Activated CD4-positive, alpha-beta T cell treated with anti-CD3 and anti-CD28 coated beads, Interleukin-2, amount 50 U/mL, for 16 hours (primary cell): ENCODE measurements around the gene ELOVL6.
A peak's percentile ranks its signal among the peaks of the same experiment; 100 is the strongest.
"Not testable (repeated sequence)": the region's sequence is repeated elsewhere in the genome, so short reads cannot be mapped to it uniquely, and the experiment has no call there.

Source experiments
- DNase-seq: peaks from one replicate; pipeline ENCODE4 v3.0.0-alpha.2; 2020

The ELOVL6 gene

DNA sequence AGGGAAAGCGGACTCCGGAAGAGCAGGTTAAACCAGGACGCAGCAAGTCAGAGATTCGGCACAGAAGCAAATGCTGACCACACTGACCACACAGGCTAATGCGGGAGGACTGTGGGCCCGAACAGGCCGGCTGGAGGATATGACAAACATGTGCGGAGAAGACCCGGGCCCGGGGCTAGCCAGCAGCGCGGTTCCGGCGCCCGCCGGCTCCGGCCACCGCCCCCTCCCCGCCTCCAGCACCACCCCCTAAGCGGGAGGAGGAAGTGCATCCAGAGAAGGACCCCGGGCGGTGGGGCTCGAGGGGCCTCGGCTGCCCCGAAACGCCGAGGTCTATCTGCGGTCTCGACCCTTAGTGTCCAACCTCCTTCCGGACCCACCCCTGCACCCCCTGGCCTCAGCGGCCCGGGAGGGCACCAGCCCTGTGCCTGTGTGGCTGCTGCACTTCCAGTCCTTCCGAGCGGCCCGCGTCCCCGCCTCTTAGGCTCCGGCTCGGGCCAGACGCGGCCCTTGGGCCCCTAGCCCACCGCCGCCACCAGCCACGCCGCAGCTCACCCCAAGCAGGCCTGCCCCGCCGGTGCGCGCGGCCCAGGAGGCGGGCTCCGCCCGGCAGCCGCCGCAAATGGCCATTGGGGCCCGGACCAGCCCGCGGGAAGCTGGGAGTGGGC is 2.1 kb downstream of the ELOVL6 start:
- DNase-seq: peak; percentile 57

DNA sequence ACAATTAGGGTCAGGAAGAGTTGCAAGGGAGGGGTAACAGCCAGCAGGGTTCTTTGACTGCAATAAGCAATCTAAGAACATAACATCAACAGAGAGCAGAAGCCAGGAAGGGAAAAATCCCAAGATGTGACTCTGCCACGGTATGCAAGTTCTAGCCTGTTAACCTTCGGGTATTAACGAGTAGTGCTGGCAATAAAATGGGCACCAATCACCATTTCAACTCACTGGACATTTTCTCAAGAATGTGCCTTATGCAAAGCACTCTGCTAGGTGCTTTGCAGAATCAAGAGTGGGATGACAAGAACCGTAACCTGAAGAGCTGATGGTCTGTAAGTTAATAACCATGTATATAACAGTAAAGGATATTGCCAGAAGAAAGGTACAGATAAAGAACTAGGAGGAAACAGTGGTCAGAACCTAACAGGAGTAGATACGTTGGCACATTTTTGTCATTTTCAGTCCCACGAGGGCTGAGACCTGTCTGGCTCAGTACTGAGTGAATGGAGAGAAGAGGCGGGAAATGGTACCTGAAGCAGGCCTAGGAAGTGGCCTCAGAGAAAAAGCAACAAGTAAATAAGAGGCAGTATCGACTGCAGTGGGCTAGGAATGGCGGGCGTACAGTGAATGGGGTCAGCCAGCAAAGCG is 2.7 kb downstream of the ELOVL6 start:
- DNase-seq: peak; percentile 5

DNA sequence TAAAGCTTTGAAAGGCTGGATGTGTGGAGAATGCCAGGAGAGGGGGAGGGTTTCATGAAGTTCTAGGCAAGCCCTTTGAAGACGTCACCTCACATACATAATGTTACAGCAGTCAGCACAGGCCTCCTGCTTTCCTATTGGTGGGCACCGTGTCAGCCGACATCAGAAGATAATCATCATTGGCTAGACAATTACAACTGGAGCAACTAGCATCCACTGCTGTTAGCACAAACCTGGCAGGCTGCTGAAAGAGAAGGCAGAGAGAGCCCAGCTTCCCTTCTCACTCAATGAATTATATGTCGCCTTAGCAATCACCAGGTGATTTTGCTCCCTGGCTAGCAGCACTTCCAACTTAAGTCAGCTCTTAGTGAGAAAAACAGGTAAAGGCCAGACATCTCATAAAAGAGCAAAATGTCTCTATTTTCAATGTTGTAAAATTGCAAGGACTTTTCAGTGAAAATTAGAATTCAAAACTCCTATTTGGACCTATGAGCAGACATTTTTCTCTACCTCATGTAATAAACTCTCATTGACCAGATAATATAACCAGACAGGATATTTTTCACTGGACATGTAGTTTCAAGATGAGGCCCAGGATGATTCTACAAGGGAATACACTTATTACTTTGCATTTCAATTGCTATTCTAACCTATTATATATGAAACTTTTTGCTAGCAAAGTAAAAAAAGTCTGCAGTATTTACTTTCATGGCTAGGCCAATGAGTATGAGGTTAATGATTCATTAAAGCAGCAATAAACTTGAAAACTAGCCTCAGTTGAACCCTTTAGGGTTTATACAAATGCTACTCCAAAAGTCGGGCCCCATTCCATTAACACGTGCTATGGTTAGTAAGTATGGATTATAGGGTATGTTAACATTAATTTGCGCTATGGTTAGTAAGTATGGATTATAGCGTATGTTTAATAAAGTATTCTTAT is 4.3 kb downstream of the ELOVL6 start:
- DNase-seq: peak; percentile 91

DNA sequence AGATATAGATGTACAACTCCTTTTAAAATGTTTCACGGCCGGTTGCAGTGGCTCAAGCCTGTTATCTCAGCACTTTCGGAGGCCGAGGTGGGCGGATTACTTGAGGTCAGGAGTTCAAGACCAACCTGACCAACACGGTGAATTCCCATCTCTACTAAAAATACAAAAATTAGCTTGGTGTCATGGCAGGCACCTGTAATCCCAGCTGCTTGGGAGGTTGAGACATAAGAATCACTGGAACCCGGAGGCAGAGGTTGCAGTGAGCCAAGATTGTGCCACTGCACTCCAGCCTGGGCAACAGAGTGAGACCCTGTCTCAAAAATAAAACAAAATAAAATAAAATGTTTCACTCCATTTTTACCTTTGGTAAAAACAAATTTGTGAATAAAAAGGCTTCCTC is 5.1 kb downstream of the ELOVL6 start:
- DNase-seq: not testable (repeated sequence)

DNA sequence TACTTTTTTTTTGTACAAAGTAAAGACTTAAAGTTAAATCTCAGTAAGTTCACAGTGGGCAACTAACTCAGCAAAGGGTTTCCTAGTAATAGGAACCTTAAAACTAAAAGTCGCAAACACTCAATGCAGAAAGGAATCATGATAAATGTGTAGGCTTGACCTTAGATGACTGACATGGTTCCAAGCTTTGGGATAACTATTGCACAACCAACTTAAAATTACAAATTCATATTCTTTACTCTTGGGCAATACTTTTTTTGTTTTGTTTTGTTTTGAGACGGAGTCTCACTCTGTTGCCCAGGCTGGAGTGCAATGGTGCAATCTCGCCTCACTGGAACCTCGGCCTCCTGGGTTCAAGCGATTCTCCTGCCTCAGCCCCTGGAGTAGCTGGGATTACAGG is 8.2 kb downstream of the ELOVL6 start:
- no peak for DNase-seq

DNA sequence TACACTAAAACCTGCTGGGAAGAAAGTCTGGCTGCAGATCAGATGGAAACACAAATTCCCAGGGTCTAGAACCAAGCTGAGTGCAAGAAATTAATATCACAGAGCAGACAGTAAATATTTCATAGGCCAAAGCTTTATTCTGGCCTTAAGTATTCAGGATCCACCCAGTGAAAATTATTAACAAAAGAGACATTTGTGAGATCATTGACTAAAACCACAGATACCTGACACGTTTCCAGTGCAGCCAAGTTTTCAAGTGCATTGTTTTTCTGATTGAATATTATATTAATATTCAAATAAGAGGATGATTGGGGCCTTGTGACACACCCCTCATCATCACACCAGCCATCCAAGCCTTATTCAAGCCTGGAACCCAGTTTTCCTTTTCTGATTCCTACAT is 10.3 kb downstream of the ELOVL6 start:
- DNase-seq: no peak

DNA sequence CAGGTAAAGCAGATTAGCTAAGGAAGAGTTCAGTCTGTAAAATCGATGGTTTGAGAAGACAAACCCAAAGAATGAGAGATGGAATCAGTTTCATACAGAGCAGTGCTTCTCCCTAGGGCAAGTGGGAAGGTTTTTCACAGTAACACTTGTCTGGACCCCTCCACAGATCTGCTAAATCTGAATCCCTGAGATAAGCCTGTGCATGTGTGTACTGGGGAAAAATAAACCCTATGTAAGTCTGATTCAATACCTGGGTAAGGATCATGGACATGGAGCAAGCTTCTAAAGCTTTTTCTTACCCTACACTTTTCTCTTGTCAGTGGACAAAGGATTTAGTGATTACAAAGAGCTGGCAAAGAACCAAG is 13.6 kb downstream of the ELOVL6 start:
- no peak for DNase-seq

DNA sequence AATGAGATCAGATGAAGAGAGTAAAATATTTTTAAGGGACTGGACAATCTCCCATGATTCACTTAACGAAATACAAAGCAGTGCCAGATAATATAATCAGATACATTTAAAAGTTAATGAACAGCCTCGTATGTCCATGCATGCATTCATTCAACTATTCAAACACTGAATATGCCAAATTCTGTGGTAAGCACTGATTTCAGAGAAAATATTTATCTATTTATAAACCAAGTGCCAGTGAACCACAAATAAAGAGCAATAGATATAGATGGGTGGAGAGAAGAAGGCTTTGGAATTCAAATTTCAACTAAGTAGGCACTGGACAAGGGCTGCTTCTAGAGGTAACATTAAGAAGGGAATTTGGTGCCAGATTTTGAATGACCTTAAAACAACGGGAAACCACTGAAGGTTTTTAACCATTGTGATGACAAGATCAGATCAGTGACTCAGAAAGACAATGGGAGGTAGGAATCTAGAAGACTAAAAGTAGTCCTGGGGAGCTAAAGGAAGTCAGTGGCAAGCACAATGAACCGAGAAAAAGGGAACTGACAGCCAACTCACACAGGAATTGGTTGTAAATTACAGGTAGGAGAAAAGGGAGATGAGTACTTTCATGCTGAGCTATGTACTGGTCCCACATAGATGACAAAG is 14.2 kb downstream of the ELOVL6 start:
- DNase-seq: no peak

DNA sequence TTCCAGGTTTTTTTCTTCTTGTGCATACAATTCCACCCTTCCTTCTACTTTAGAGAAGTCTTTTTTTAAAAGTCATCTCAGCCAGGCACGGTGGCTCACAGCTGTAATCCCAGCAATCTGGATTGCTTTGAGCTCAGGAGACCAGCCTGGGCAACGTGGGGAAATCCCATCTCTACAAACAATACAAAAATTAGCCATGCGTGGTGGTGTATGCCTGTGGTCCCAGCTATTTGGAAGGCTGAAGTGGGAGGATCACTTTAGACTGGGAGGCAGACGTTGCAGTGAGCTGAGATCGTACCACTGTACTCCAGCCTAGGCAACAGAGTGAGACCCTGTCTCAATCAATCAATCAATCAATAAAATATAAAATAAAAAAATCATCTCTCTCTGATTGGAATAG is 14.8 kb downstream of the ELOVL6 start:
- DNase-seq: no peak

DNA sequence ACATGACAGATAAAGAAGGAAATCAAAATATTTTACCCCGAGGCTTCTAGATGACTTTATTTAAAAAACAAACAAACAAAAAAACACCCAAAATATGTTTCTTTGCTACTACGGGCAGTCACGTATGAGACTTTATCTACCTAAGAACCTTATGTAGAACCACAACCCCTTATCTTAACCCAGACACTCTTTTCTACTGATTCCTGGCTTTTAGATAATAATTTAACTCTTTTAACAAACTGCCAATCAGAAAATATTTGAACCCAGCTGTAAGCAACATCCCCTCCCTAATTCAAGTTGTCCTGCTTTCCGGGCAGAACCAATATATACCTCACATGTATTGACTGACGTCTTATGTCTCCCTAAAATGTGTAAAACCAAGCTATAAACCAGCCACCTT is 15.4 kb downstream of the ELOVL6 start:
- DNase-seq: no peak

DNA sequence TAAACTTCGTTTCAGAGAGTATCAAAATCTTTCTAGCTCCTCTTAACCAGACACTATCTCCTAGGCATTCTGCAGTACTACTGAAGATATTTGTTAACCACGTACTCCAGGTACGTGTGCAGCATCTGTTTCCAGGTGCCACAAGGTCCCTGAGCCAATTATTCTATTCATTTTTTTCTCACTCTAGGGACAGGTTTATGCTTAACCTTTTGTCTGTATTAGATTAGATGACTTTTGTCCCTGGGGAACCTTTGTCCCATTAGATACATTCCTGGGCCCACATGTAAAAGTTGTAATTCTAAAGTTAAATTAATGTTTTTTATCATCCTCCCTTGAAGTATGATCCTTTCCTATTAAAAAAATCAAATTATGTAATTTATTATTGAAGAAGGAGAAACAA is 16.5 kb downstream of the ELOVL6 start:
- no peak for DNase-seq

DNA sequence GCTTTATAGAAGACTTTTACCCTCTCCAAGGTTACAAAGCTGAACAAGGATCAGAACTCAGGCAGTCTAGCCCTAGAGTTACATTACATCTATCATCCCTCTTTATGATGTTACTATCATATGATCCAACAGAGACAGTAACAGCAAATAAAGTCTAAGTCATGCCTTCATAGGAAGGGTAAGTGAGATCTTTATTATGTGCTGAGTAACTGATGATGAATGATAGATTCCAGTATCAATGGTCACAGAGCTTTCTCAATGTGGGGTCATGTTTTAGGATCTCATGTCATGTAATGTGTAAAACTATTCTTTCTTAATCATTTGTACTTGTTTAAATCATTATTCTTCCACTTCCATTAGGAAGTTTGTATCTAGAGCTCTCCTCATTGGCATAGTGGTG is 22.8 kb downstream of the ELOVL6 start:
- DNase-seq: no peak

DNA sequence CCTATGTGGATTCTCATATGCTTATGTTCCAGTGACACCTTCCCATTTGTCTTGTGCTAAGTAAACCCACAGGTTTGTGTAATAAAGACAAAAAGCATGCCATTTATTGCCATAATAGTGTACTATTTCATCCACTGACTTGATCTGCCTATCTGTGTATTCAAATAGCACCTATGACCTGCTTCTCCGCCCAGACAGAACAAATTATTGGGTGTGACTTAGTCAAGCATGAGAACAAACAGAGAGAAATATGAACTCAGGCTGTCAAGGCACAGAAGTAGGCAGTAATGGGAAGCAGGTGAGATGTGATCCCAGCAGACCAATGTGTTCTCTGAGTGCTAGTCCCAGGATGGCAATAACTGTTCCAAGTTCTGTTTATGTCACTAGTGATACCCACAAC is 25.4 kb downstream of the ELOVL6 start:
- no peak for DNase-seq

DNA sequence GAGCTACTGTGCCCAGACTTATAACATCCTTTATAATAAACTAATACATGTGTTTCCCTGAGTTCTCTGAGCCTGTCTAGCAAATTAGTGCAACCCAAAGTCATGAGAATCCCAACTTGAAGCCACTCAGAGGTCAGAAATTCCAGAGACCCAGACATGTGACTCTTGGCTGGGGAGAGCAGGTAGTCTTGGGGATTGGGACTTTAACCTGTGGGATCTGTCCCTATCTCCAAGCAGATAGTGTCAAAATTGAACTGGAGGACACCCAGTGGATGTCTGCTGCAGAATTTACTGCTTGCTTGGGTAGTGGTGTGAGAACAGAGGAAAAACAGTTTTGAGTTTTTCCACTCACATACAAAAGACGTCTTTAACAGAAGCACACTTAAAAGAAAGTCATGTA is 26.4 kb downstream of the ELOVL6 start:
- DNase-seq: no peak

DNA sequence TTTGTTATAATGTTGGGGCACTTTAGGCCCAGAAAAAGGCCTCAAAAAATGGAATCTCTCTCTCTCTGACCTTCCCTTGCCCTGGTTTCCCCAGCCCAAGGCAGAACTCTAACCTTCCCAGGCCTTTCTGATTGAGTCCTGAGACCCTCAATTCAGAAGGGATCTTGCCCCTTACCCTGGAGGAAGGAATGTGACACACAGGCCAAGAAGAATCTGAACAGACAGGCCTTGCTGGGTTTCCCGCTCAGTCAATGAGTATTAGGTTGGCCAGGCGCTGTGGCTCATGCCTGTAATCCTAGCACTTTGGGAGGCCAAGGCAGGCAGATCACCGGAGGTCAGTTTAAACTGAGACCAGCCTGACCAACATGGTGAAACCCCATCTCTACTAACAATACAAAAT is 27.6 kb downstream of the ELOVL6 start:
- no peak for DNase-seq

DNA sequence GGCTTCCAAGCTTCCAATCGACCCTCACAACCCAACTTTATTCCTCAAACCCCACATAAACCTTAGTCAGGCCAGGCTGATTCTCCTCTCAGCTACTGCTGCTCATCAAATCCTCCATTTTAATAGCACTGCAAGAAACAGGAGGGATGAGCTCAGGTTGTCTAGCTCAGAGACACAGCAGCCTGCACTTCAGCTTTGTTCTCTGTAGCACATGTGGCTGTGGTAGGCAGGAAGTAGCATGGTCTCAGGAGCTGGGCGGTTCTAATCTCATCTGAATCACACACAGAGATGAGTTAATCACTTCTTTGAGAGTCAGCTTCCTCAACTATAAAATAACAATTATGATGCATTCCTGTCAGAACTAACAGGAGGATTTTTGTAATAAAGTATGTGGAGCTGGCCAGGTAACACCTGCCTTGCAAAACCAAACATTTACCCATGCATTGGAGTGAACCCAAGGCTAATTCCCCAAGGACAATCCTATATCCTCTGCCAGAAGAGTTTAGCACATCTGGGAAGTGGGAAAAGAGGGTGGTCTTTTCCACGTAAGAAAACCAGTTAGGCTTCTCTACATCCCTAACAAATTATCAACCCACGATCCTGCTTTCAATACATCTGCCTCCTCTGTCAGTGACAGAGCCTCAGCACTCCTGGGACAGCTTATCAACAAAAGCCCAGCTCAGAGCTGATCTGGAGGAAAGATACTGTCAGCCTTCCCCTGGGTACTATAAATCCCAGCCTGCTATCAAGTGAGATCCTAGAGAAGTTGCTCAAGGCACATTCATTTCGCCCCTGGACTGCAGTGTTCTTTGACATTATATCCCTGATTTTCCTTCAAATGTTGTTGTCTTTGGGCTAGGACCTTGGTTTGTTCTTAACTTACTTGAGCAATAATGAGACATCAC is 32.8 kb downstream of the ELOVL6 start:
- DNase-seq: peak; percentile 73

DNA sequence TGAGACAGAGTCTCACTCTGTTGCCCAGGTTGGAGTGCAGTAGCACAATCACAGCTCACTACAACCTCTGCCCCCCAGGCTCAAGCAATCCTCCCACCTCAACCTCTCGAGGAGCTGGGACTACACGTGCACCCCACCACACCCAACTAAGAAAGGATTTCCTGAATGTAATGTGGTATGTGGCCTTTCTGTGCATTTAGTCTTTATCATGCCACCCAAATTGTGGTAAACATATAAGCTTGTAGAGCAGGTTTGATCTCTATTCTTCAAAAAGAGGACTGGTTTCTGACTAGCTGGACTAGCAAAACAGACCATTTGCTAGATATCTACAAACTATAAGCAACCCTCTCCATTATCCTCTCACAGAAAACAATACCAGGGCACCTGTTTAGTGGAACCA is 33.6 kb downstream of the ELOVL6 start:
- DNase-seq: no peak

DNA sequence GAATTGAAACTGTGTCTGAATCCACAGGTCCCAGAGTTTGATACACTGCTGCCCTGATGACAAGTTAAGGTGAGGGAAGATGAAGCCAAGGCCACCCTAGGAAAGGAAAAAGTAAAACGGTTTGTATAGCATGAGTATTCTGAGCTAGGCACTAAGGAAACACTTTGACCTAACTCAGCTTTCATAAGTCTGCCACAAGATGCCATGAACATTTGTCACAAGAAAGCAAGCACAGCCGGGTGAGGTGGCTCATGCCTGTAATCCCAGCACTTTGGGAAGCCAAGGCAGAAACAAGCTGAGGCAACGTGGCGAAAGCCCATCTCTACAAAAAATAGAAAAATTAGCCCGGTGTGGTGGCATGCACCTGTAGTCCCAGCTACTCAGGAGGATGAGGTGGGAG is 34.2 kb downstream of the ELOVL6 start:
- DNase-seq: no peak

DNA sequence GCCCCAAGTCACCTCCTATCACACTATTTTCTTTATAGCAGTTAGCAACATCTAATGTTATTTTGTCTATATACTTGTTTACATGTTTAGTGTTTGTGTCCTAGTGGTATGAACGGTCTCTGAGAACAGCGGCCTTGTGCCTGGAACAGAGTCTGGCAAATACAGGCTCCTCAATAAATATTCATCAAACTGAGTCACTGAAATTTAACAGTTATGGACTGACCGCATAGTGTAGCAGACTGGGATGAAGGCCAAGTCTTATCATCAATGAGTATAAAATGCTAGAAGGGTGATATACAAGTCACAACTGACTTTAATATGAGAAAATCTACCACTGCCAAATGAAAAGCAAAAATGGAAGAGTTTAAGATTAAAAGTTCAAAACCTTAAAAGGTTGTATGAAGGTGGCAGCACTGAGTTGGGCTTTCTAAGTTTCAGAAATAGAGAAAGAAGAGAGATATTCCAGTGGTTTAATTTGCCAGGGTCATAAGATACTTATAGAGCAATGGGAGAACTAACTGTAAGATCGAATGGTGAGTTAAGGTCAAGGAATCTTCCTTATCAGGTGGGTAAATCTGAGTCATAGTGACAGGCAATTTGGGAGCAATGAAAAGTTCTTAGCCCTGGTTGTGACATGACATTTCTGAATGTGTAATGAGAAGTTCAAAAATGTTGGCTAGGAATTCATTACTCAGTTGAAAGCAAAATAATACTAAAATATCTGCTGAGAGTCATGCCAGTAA is 34.9 kb downstream of the ELOVL6 start:
- DNase-seq: no peak

DNA sequence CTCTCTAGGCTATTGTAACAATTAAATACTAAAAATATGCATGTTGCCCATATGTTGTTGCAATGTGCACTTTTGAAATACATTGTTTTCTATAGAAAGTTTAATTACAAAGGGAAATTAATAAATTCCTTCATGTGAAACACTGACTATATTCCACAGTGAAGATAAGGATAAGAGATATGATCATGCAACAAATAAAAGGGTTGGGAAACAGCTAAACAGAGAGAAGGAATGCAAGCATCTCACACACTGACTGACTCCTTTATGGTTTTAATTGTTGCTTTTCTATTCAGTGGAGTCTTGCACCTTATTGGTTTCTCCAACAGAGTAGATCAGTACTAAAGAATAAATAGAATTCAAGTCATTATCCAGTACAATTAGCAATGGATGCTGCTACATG is 37.8 kb downstream of the ELOVL6 start:
- no peak for DNase-seq

DNA sequence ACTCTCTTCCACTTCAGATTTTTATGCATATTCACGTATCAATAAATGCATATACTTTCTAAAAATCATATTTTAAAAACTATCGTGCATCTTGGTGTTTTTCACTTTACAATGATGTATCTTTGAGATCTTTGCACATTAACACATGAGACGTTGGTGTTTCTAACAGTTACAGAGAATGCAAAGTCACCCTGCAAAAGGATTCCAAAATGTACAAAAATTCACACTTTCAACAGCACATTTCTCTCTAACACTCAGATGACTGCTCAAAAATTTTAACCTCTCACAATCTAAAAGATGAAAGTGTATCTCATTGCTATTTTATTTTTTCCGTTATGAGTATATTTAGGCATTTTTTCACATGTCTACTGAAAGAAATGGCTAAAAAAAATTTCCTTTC is 38.9 kb downstream of the ELOVL6 start:
- no peak for DNase-seq

DNA sequence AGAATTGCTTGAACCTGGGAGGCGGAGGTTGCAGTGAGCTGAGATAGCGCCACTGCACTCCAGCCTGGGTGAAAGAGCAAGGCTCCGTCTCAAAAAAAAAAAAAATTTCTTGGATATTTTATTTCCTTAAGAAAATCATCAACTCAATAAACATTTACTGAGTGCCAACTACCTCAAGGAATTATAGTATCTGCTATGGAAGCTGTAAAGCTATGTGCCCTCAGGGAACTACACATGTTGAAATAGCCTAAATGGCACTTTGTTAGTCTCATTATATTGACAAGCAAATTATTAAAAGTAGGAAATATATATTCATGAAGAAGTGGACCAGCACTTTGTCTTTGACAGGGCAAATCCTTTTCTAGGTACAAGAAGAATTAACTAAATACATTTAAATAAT is 40.8 kb downstream of the ELOVL6 start:
- no peak for DNase-seq
